ENCODE results near the gene LPCAT1.

Gene LPCAT1

DNA sequence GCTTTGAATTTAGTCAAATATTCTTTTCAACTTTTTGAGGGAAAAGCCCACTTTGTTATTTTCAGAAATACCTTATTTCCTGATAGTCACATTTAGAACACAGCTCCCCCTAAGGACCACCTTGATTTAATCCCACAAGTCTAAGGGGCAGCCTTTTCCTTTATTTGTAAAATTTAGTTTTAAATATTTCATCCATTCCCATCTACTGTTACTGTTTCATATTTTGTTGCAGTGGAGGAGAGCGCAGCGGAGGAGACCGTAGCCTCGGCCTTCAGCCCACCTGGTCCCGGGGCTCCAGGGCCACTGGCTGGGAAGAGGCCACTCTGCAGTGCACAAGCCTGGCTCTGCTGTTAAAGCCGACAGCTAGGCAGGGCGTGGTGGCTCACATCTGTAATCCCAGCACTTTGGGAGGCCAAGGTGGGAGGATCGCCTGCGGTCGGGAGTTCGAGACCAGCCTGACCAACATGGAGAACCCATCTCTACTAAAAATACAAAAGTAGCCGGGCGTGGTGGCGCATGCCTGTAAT lies 19.6 kb downstream of the LPCAT1 start:
- in situ Hi-C loops (cut with MboI; ENCODE audit: low sequenced_read_pairs, unreplicated experiment) = no loop called here
- TF ChIP-seq, protein P1, sequence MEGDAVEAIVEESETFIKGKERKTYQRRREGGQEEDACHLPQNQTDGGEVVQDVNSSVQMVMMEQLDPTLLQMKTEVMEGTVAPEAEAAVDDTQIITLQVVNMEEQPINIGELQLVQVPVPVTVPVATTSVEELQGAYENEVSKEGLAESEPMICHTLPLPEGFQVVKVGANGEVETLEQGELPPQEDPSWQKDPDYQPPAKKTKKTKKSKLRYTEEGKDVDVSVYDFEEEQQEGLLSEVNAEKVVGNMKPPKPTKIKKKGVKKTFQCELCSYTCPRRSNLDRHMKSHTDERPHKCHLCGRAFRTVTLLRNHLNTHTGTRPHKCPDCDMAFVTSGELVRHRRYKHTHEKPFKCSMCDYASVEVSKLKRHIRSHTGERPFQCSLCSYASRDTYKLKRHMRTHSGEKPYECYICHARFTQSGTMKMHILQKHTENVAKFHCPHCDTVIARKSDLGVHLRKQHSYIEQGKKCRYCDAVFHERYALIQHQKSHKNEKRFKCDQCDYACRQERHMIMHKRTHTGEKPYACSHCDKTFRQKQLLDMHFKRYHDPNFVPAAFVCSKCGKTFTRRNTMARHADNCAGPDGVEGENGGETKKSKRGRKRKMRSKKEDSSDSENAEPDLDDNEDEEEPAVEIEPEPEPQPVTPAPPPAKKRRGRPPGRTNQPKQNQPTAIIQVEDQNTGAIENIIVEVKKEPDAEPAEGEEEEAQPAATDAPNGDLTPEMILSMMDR (IDR thresholded peaks at IDR 0.05; ENCODE audit: borderline replicate concordance, control extremely low read depth, extremely low read depth, insufficient read depth, missing control alignments) = peak; percentile 15
- DNase-seq (ENCODE audit: low spot score) = no peak

DNA sequence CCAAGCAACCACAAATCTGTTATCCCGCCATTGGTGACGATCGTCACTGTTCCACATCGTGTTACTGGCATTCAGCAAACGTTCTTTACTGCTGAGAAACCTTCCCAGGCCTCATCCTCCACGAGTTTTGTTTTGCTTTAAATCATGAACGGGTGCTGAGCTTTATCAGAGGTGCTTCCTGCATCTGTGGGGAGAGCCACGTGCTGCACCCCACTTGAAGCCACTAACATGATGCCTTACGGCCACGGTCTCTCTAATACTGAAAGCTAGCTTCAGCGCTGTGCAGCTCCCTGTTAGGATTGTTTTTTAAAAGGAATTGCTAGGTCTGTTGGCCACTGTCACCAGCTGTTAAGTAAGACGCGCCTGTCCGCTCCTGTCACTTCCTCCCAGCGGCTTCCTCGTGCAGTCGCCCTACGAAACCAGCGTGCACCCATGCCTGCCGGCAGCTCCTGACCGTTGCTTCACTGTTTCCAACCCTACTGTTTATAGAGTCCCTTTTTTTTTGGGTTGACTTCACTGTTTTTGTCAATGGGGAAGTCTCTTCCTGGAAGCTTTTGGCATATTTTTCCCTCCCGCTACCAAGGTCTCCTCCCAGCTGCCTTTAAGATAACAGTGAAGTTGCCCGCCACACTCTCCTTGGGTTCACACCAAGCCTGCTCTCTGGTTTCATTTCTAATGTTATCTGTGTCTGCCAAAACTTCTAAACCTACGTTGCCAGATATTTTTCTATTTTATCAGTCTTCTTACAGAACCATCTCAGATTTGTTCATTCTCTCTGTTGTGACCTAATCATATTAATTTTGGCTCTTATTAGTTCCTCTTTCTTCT lies 20.3 kb downstream of the LPCAT1 start:
- TF ChIP-seq, protein P1 (IDR thresholded peaks at IDR 0.05; ENCODE audit: borderline replicate concordance, control extremely low read depth, extremely low read depth, insufficient read depth, missing control alignments) = no peak
- DNase-seq (ENCODE audit: low spot score) = peak; percentile 68
- in situ Hi-C loops (cut with MboI; ENCODE audit: low sequenced_read_pairs, unreplicated experiment) = no loop called here

- in situ Hi-C loops (cut with MboI; ENCODE audit: low sequenced_read_pairs, unreplicated experiment) = no loop called here
- no peak for DNase-seq (ENCODE audit: low spot score)
- TF ChIP-seq, protein P1 (IDR thresholded peaks at IDR 0.05; ENCODE audit: borderline replicate concordance, control extremely low read depth, extremely low read depth, insufficient read depth, missing control alignments) = no peak
Observed at GRCh38 chr5:1502737-1503120, 21.0 kb downstream of the LPCAT1 start.

- in situ Hi-C loops (cut with MboI; ENCODE audit: low sequenced_read_pairs, unreplicated experiment) = no loop called here
- peak; percentile 84 for DNase-seq (ENCODE audit: low spot score)
- TF ChIP-seq, protein P1 (IDR thresholded peaks at IDR 0.05; ENCODE audit: borderline replicate concordance, control extremely low read depth, extremely low read depth, insufficient read depth, missing control alignments) = no peak
Observed at GRCh38 chr5:1502046-1502736, 21.6 kb downstream of the LPCAT1 start.

- in situ Hi-C loops (cut with MboI; ENCODE audit: low sequenced_read_pairs, unreplicated experiment) = no loop called here
- DNase-seq (ENCODE audit: low spot score) = no peak
- TF ChIP-seq, protein P1 (IDR thresholded peaks at IDR 0.05; ENCODE audit: borderline replicate concordance, control extremely low read depth, extremely low read depth, insufficient read depth, missing control alignments) = no peak
Observed at GRCh38 chr5:1501372-1502045, 22.3 kb downstream of the LPCAT1 start.

DNA sequence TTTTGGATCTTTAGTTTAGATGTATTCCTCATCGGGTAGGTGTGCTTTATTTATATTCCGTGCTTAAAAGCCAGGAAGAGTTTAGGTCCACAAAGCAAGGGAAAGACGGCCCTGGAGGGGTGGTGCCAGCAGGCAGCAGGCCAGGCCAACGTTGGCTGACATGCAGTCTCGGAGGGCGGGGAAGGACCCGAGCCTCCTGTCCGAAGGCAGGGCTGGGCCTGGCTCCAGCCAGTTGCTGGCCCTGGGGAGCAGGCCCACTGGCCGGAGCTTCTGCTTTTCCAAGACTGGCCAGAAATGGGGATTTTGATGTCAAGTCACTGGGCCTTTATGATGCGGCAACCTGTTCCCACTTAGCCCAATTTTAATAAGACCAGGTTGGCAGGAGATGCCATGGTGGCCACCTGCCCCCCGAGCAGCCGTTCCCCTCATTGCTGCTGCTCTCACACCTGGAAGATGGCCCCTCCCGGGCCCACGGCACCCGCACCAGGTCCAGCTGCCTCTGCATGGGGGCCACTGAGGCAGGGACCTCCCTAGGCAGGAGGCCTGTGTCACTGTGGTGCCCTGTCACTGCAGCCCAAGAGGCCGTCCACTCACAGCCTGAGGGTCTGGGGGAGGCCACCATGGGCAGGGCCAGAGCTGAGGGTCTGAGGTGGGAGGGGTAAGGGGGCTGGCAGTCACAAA lies 23.2 kb downstream of the LPCAT1 start:
- in situ Hi-C loops (cut with MboI; ENCODE audit: low sequenced_read_pairs, unreplicated experiment) = no loop called here
- DNase-seq (ENCODE audit: low spot score) = no peak
- TF ChIP-seq, protein P1 (IDR thresholded peaks at IDR 0.05; ENCODE audit: borderline replicate concordance, control extremely low read depth, extremely low read depth, insufficient read depth, missing control alignments) = no peak

All from GM13976 (cell line).